Adrenal gland (tissue), 5 donors: ENCODE results near the gene MYLK3.

Experiments
- POLR2A ChIP-seq, 2 donors: fragments of 450-650 bp; IDR thresholded peaks; one replicate each; pipeline ENCODE4 v1.6.1; 2017; ENCODE audit warnings: antibody characterized with exemption in 2 of 2, mild to moderate bottlenecking in 2 of 2, moderate library complexity in 1 of 2
- TF ChIP-seq, protein P1 (sequence below), 6 experiments: fragments of 450-650 bp in 4 of 6; fragments of 200-600 bp in 2 of 6; sonication (generic) in 1 of 6; IDR thresholded peaks; 1 replicate in 5 of 6; 2 replicates in 1 of 6; pipeline versions ENCODE4 v1.5.1 to v1.8.0; 2016 to 2021; ENCODE audit warnings: antibody characterized with exemption in 6 of 6, mild to moderate bottlenecking in 2 of 6, moderate library complexity in 1 of 6
- donor health status: DM: no; HTN: no; CAD: no.

DNA sequence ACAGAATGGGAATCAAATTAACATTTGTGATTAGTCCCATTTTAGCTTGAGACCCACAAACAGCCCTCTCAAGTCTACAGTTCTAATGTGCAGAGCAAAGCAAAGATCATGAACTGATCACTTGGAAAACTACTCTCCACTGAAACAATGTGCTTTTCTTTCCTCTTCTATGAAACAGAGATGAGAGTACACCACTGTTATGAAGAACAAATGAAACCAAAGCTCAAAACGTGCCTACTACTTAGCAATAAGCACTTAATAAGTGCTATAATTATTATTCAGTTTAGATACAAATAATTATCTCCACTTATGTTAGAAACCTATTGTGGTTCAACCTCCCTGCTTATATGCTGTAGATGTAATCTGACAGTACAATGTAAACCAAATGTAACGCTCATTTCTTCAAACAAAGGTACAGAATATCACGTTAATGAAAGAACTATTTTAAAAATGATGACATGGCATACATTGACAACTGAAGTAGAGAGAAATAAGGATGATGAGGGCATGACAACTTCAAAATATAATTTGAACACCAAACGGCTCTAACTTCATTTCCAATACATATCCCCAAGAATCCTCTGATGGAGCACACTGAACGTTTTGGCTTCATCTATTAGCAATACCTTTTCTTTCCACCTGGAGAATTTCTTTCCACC, 61.2 kb downstream of the MYLK3 start:
- TF ChIP-seq, protein P1, sequence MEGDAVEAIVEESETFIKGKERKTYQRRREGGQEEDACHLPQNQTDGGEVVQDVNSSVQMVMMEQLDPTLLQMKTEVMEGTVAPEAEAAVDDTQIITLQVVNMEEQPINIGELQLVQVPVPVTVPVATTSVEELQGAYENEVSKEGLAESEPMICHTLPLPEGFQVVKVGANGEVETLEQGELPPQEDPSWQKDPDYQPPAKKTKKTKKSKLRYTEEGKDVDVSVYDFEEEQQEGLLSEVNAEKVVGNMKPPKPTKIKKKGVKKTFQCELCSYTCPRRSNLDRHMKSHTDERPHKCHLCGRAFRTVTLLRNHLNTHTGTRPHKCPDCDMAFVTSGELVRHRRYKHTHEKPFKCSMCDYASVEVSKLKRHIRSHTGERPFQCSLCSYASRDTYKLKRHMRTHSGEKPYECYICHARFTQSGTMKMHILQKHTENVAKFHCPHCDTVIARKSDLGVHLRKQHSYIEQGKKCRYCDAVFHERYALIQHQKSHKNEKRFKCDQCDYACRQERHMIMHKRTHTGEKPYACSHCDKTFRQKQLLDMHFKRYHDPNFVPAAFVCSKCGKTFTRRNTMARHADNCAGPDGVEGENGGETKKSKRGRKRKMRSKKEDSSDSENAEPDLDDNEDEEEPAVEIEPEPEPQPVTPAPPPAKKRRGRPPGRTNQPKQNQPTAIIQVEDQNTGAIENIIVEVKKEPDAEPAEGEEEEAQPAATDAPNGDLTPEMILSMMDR (IDR thresholded peaks at IDR 0.05), result no peak
- TF ChIP-seq POLR2A (IDR thresholded peaks at IDR 0.05), result no peak
